ENCODE measurements around the gene HOOK1. TPM values are rescaled to one million over a fixed set of nuclear protein-coding genes. Genes with fewer than 3 reads are reported as not detected.
"Not testable (repeated sequence)": the region's sequence is repeated elsewhere in the genome, so short reads cannot be mapped to it uniquely, and the experiment has no call there.

Gene HOOK1
- total RNA-seq, 1 donor from 2014 or later, result 0.67 TPM

- DNase-seq (ENCODE audit: low spot score), result no peak
- intact Hi-C loops (cut with DNase I), result loop anchor here (1.0 kb wide), 1 partner anchor 69 kb away; no protein-coding TSS in a partner anchor
Measured at GRCh38 chr1:59879574-59879973, 64.8 kb downstream of the HOOK1 start.

- intact Hi-C loops (cut with DNase I), result loop anchor here (1.0 kb wide), 1 partner anchor 68 kb away; no protein-coding TSS in a partner anchor
- no peak for DNase-seq (ENCODE audit: low spot score)
Measured at GRCh38 chr1:59879996-59880505, 65.3 kb downstream of the HOOK1 start.

- DNase-seq (ENCODE audit: low spot score), result no peak
Measured at GRCh38 chr1:59880735-59881134, 66.0 kb downstream of the HOOK1 start.

GRCh38 chr1:59885160-59885832 lies 70.5 kb downstream of the HOOK1 start:
- no peak for DNase-seq (ENCODE audit: low spot score)
- intact Hi-C loops (cut with DNase I), result no loop called here

More at GRCh38 chr1:59880735-59881134, 66.0 kb downstream of the HOOK1 start:
- intact Hi-C loops (cut with DNase I), result no loop called here

DNA sequence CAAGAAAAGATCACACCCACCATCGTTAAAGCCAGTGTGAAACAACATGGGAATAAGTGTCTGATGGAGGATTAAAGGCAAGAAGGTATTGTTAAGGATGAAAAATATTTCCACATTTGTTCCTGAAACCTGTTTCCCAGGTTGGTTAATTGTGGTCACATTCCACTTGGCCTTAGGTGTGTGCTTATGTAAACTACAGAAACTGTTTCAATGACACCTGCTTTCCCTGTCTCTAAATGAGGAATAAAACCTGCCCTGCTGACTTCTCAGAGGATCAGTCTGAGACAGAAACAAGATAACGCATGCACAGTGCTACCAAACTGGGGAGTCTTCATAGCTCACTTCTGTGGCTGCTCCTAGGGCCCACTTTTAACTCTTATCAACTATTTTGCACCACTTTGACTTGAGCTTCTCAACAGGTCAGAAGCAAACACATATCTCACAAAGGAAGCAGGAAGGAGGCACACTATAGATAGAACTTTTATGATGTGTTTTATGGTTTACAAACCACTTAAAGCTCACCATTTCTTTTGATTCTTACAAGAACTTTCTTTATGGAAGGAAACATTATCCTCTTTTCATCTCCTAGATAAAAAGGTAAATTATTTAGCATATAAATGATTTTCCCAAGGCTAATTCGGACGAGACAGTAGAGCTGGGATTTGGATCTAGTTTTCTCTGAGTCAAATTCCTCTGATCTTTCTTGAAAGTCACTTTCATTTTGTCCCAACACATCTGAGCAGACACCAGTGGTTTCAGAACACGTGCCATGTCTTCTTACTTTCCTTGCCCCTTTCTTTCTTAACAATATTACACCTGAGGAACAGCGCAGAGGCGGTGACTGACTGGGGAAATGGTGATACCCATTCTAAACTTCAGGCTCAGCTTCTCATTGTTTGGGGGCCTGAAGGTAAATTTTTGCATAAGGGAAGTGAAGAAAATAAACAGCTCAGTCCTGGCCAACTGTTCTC lies 78.4 kb downstream of the HOOK1 start:
- intact Hi-C loops (cut with DNase I), result no loop called here
- no peak for DNase-seq (ENCODE audit: low spot score)

DNA sequence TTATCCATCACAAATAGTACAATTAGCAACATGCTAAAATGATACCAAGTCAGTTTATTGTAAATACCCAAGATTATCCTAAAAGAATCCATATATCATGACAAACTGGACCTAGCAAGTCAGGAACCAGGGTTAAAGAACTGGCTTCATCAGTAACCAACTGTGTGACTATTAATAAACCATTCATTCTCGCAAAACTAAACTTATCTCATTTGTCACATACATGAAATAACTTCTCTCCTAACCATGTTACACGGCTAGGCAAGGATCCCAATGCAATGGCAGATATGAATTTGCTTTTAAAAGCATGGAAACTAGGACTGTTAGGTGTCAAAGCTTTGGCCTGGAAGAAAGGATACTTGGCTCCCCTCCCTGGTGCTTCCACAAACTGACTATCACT lies 82.4 kb downstream of the HOOK1 start:
- intact Hi-C loops (cut with DNase I), result no loop called here
- no peak for DNase-seq (ENCODE audit: low spot score)

GRCh38 chr1:59898927-59899326 lies 84.2 kb downstream of the HOOK1 start:
- intact Hi-C loops (cut with DNase I), result no loop called here
- DNase-seq (ENCODE audit: low spot score), result no peak

- DNase-seq (ENCODE audit: low spot score), result no peak
- intact Hi-C loops (cut with DNase I), result no loop called here
Measured at GRCh38 chr1:59900640-59901039, 85.9 kb downstream of the HOOK1 start.

- intact Hi-C loops (cut with DNase I), result no loop called here
- DNase-seq (ENCODE audit: low spot score), result no peak
Measured at GRCh38 chr1:59901770-59902388, 87.1 kb downstream of the HOOK1 start.

GRCh38 chr1:59903141-59903754 lies 88.5 kb downstream of the HOOK1 start:
- intact Hi-C loops (cut with DNase I), result no loop called here
- no peak for DNase-seq (ENCODE audit: low spot score)

- no peak for DNase-seq (ENCODE audit: low spot score)
- intact Hi-C loops (cut with DNase I), result no loop called here
Measured at GRCh38 chr1:59906931-59907330, 92.2 kb downstream of the HOOK1 start.

DNA sequence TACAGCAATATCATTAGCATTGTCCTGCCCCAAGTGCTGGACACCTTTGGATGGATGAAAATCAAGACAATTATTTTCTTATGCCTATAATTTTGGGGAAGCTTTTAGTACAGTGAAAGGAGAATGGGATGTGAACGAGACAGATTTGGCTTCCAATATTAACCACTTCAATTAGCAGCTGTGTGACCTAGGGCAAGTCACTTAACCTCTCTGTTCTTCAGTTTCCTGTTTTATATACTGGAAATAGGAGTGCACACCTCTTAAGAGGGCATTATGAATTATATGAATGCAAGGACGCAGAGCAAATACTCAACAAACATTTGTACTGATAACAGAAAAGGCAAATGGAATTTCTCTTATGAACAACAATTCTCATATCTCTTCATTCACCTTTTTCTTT lies 93.3 kb downstream of the HOOK1 start:
- intact Hi-C loops (cut with DNase I), result no loop called here
- DNase-seq (ENCODE audit: low spot score), result no peak

DNA sequence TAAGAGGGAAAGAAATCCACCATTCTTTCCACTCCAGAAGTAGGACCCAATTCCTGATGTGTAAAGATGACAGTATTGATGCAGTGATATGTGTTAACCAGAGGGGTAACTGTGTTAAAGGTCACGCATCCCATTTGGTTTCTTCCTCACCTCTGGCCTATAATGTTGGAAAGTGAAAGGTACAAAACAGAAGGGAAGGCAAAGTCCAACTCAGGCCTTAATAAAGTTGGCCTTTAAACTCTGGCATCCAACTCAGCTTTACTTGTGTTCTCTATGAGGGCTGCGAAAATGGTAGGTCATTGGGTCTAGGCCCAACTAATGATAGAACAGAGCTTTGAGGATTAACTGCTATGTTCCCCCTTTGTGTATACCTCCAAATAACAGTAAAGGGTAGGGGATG lies 93.9 kb downstream of the HOOK1 start:
- DNase-seq (ENCODE audit: low spot score), result no peak
- intact Hi-C loops (cut with DNase I), result no loop called here

- intact Hi-C loops (cut with DNase I); DNase-seq (ENCODE audit: low spot score): not testable (repeated sequence)
Measured at GRCh38 chr1:59914791-59915286, 100.1 kb downstream of the HOOK1 start.

- intact Hi-C loops (cut with DNase I), result no loop called here
- no peak for DNase-seq (ENCODE audit: low spot score)
Measured at GRCh38 chr1:59915516-59915915, 100.8 kb downstream of the HOOK1 start.

DNA sequence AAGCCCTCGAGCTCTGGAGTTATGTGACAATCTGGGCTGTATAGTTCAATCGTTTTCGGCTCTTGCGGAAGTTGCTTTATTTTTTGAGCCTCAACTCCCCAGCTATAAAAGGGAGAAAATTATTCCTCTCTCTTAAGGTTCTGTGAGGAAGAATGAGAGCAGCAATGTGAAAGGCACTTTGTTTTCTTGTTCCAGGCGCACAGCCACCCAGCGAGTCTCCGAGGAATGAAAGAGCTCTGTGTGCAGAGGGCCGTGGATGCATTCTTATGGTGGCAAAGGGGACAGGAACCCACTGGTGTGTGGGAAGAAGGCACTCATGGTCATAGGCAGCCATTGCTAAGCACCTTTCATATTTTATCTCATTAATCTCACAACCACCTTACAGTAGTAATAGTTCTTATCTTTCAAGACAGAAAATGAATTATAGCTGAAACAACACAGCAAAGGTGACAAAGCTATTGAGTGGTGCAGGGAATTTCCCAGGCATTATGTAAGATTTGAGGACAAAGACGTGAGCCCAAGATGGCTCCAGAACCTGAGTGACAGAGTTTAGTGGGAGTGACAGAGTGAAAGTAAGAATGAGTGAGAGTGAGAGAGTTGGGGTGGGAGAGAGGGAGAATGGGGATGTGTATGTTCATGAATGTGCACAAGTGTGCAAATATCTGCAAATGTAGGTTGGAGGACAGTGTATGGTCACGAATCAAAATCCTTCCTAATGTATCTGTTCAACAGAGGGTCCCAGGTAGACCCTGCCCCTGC lies 102.5 kb downstream of the HOOK1 start:
- no peak for DNase-seq (ENCODE audit: low spot score)
- intact Hi-C loops (cut with DNase I), result no loop called here

DNA sequence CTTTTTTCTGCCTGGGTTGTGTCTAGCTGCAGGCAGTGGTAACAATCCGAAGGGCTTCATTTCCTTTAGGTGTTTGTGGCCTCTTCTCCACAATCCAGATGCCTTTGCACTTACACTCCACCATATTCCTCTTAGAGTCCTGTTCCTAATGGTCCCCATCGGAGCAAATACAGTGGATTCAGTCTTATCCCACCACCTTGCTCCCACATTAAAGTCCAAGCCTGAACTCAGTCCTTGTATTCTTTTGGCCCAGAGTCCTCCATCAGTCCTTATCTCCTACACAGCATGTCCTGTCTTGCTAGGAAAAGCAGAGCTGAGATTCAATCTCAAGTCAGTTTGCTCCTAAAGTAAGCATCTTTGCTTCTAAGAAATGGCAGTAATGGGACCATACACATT lies 103.0 kb downstream of the HOOK1 start:
- DNase-seq (ENCODE audit: low spot score), result no peak
- intact Hi-C loops (cut with DNase I), result no loop called here

- intact Hi-C loops (cut with DNase I), result no loop called here
- no peak for DNase-seq (ENCODE audit: low spot score)
Measured at GRCh38 chr1:59919746-59920145, 105.0 kb downstream of the HOOK1 start.

Measured in cardiac septum (tissue), 1 donor.